ENCODE results near the gene ITGBL1. TPM values are rescaled to one million over a fixed set of nuclear protein-coding genes. Genes with fewer than 3 reads are reported as not detected.

ITGBL1 gene, protein sequence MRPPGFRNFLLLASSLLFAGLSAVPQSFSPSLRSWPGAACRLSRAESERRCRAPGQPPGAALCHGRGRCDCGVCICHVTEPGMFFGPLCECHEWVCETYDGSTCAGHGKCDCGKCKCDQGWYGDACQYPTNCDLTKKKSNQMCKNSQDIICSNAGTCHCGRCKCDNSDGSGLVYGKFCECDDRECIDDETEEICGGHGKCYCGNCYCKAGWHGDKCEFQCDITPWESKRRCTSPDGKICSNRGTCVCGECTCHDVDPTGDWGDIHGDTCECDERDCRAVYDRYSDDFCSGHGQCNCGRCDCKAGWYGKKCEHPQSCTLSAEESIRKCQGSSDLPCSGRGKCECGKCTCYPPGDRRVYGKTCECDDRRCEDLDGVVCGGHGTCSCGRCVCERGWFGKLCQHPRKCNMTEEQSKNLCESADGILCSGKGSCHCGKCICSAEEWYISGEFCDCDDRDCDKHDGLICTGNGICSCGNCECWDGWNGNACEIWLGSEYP
- 22.1 and 24.9 TPM in 2 replicates for total RNA-seq

DNA sequence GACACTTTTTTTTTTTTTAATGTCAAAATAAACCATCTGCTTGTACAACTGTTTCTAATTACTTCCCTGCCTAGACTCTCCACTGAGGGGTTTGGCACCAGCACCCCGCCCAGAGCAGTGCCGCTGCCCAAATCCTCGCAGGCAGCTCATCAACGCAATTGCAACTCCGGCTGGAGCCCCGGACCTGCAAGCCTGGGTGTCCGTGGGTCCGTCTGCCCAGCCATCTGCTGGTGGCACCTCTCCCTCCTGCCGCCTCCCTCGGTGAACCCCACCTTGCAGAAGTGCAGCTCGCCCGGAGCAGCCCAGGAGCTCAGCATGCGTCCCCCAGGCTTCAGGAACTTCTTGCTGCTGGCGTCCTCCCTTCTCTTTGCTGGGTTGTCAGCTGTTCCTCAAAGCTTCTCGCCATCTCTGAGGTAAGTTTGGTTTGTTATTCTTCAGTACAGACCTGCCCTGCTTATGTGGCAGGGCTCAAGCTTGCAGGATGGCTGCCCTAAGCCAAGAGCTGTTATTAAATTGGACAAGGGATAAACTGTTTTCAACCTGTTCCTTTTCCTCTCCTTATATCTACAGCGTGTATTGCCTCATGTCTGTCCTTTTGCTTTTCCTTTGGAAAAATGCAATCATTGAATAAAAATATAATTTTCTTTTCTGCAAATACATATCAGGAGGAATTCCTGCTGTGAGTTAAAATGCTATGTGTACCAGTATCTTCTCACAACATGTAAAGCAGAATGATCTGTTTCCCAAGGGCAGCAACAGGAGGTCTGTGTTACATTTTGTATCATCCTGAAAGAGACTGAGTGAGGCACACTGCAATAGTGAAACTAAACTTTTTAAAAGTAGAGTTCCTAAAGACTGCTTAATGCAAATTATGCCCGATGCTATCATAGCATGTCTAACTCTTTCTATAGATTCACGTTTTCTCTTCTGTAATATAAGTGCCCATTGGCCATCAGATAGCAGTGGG, at the start of gene ITGBL1:
Gene ITGBL1, plus strand, starts transcription at position 157 of the 967 bp plus-strand sequence. Its CDS starts 159 bp downstream, at position 316.

DNA sequence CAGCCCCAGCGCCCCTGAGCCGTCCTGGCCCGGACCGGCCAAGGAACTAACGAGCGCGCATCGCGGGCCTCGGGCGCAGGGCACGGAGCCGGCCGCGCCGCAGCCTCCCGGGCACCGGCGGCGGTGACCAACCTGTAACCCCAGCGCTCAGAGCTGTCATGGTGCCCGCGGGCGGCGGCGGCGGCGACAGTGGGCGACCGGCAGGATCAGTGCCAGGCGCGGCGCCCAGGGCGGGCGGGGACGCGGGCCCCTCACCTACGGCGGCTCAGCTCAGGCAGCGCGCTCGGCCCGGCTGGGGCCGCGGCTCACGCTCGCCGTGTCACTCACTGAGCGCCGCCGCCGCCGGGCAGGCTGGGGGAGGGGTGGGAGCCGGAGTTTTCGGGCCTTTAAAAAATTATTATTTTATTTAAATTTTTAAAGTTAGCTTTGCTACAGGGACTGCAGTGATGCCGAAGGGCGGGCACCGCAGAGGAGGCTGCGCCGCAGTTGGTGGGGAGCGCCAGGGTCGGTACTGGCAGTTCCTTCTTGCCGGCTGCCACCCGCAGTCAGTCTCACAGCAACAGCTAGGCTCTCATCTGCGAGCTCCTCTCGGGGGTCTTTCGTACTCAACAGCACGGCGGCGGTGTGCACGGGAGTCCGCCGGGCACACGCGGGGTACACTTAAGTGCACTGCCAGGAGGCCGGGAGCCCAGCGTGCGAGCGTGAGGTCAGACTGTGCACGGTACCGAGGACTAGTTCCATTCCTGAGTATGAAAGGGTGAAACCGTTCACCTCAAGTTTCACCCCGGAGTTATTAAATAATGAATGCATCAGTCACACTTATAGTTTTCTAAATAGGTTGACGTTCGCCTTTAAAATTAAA, 36.1 kb upstream of the ITGBL1 start, which contains the start of gene NALCN:
Gene NALCN, minus strand, starts transcription at position 328 of the 862 bp plus-strand sequence. CDS start 17,382 bp downstream, outside the sequence.

Other genes starting within 250 kb of the ITGBL1 start
- 0.34 and 1.2 TPM in 2 replicates for gene NALCN, start 36.2 kb upstream of the ITGBL1 start, total RNA-seq

Data from bronchus fibroblast of lung (primary cell).